Suprapubic skin (tissue), 4 donors: ENCODE results near the gene SCARB1.

Experiments used
- EP300 ChIP-seq: sonication (generic); formaldehyde crosslinking; IDR thresholded peaks from one replicate; pipeline ENCODE4 v1.6.1; 2017; ENCODE audit warnings: antibody characterized with exemption
- POLR2AphosphoS5 ChIP-seq, 3 donors: sonication (generic); formaldehyde crosslinking; IDR thresholded peaks; one replicate each; pipeline ENCODE4 v1.6.1; 2017; ENCODE audit warnings: antibody characterized with exemption in 3 of 3
- TF ChIP-seq, protein P1 (sequence below), 2 donors: fragments of 200-600 bp in 1 of 2; fragments of 450-650 bp in 1 of 2; sonication (generic) in 1 of 2; IDR thresholded peaks; one replicate each; pipeline ENCODE4 v1.5.1; 2016 to 2019; ENCODE audit warnings: antibody characterized with exemption in 2 of 2, mild to moderate bottlenecking in 1 of 2, moderate library complexity in 1 of 2

DNA sequence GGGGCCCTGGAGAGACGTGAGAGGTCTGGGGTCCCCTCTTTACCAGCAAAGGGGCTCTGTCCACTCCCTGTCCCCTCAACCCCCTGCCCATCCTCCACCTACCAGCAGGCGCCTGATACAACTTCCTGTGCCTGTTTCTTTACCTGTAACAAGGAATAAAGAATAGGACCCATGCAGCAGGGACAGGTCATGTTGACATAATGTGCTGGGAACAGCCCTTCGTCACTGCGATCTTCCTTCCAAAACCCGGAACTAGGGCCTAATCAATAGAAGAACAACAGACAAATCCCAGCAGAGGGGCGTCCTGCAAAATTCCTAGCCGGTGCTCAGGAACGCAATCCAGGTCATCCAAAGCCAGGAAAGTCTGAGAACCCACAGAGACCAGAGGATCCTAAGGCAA is 32.1 kb downstream of the SCARB1 start:
- TF ChIP-seq EP300 = no peak
- TF ChIP-seq POLR2AphosphoS5 (IDR thresholded peaks at IDR 0.05) = no peak
- TF ChIP-seq, protein P1, sequence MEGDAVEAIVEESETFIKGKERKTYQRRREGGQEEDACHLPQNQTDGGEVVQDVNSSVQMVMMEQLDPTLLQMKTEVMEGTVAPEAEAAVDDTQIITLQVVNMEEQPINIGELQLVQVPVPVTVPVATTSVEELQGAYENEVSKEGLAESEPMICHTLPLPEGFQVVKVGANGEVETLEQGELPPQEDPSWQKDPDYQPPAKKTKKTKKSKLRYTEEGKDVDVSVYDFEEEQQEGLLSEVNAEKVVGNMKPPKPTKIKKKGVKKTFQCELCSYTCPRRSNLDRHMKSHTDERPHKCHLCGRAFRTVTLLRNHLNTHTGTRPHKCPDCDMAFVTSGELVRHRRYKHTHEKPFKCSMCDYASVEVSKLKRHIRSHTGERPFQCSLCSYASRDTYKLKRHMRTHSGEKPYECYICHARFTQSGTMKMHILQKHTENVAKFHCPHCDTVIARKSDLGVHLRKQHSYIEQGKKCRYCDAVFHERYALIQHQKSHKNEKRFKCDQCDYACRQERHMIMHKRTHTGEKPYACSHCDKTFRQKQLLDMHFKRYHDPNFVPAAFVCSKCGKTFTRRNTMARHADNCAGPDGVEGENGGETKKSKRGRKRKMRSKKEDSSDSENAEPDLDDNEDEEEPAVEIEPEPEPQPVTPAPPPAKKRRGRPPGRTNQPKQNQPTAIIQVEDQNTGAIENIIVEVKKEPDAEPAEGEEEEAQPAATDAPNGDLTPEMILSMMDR (IDR thresholded peaks at IDR 0.05) = no peak
